CD4-positive, alpha-beta T cell (primary cell): Measurements from ENCODE around the gene METTL24. TPM values are rescaled to one million over a fixed set of nuclear protein-coding genes. Genes with fewer than 3 reads are reported as not detected.

Source experiments
- ATAC-seq: fragments of 200-7000 bp; cut with Tn5 transposase; one replicate; pipeline ENCODE4 v1.10.0; 2022; ENCODE audit warnings: mild to moderate bottlenecking; ENCODE audit not compliant: poor library complexity
- CTCF ChIA-PET: fragments of 350-600 bp; sonication (Branson Sonifier 250); formaldehyde crosslinking; loops from one replicate; lab custom pipeline; 2021; ENCODE audit warnings: antibody characterized with exemption, inconsistent platforms; lab: Charles Lee
- POLR2A ChIA-PET: fragments of 350-600 bp; sonication (Branson Sonifier 250); formaldehyde crosslinking; loops from one replicate; lab custom pipeline; 2021; ENCODE audit warnings: antibody characterized with exemption, inconsistent platforms; lab: Charles Lee
- DNase-seq, 14 experiments: peaks; one replicate each; pipeline ENCODE4 v3.0.0-alpha.2; 2013 to 2020; ENCODE audit warnings: mixed read lengths in 2 of 14
- H3K27ac ChIP-seq, 2 donors: one replicate each; pipeline versions ENCODE4 v1.5.1 to v1.7.0; 2013; ENCODE audit warnings: low read length in 2 of 2, low read depth in 1 of 2, mild to moderate bottlenecking in 1 of 2
- H3K27me3 ChIP-seq, 2 experiments: 1 replicate in 1 of 2; 2 replicates in 1 of 2; pipeline versions ENCODE4 v1.6.1 to v1.7.0; 2013; ENCODE audit warnings: low read length in 2 of 2, control low read depth in 1 of 2, mild to moderate bottlenecking in 1 of 2, moderate library complexity in 1 of 2; ENCODE audit not compliant: insufficient read depth in 2 of 2, control insufficient read depth in 1 of 2
- H3K36me3 ChIP-seq: one replicate; pipeline ENCODE4 v1.6.1; 2013; ENCODE audit warnings: low read length, control low read depth; ENCODE audit not compliant: insufficient read depth
- H3K4me1 ChIP-seq: one replicate; pipeline ENCODE4 v1.6.1; 2013; ENCODE audit warnings: low read length, control low read depth; ENCODE audit not compliant: insufficient read depth
- H3K4me3 ChIP-seq: one replicate; pipeline ENCODE4 v1.5.1; 2013; ENCODE audit warnings: mild to moderate bottlenecking, low read length, moderate library complexity
- H3K9me3 ChIP-seq, 2 experiments: 1 replicate in 1 of 2; 2 replicates in 1 of 2; pipeline versions ENCODE4 v1.6.1 to v1.7.0; 2013; ENCODE audit warnings: low read length in 2 of 2, mild to moderate bottlenecking in 2 of 2, control low read depth in 1 of 2, moderate library complexity in 1 of 2; ENCODE audit not compliant: control insufficient read depth in 1 of 2, insufficient read depth in 1 of 2
- H3K27ac Mint-ChIP-seq: one replicate; pipeline ENCODE4 v1.8.0; 2020; ENCODE audit warnings: mixed read lengths
- H3K27me3 Mint-ChIP-seq: one replicate; pipeline ENCODE4 v1.8.0; 2021; ENCODE audit warnings: mixed read lengths
- H3K36me3 Mint-ChIP-seq: one replicate; pipeline ENCODE4 v1.8.0; 2021; ENCODE audit warnings: low read depth, mixed read lengths
- H3K4me1 Mint-ChIP-seq: one replicate; pipeline ENCODE4 v1.8.0; 2021; ENCODE audit warnings: low read depth, mixed read lengths
- H3K4me3 Mint-ChIP-seq: one replicate; pipeline ENCODE4 v1.8.0; 2020; ENCODE audit warnings: mild to moderate bottlenecking, mixed read lengths
- H3K9me3 Mint-ChIP-seq: one replicate; pipeline ENCODE4 v1.8.0; 2020; ENCODE audit warnings: mixed read lengths
- intact Hi-C, 2 experiments: fragments of 100-400 bp; cut with DNase I in 1 of 2; cut with micrococcal nuclease in 1 of 2; formaldehyde crosslinking; loops; one replicate each; pipeline versions ENCODE4 v1.15.1 to v1.9.0; 2023 to 2025; cut with DNase I, micrococcal nuclease
- total RNA-seq, 174 experiments: library from RNA in 2 of 174; stranded (reverse) in 2 of 174; gene quantifications; one replicate each; pipeline ENCODE4 v1.2.3 and lab custom pipeline; 2021 to 2026
- TF ChIP-seq, protein P1 (sequence below): fragments of 200-600 bp; IDR thresholded peaks from one replicate; pipeline ENCODE4 v1.8.0; 2022; ENCODE audit warnings: antibody characterized with exemption, mild to moderate bottlenecking

Gene METTL24
- total RNA-seq, 2 experiments from 2014 or later: not detected

DNA sequence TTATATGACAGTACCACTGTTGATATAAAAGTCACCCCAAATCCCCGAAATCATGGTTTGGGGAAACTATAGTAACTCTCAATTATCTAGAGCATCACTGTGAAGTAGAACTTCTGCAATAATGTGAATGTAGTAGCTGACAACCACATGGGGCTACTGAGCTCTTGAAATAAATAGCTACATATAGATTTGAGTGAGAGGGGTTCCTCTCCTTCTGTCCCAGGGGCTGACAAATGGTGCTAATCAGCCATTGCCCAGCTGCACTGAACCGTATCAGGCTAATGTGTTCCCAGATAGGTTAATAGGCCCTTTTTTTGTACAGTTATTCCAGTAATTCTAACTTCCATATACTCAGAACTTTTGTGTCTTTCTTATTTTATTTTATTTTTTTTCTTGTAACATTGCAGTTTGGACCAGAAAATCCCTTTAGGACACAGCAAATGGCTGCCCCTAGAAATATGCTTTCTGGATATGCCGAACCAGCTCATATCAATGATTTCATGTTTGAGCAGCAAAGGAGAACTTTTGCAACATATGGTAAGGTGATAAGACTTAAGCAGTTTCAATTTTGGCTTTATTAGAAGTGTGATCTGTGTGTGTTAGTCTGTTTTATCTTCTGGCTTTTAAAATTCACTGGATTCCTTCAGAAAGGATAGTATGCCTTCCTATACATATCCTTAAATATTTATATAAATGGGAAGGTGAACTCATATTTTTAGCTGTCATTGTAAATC lies 156.8 kb downstream of the METTL24 start:
- Mint-ChIP-seq H3K9me3 (no peaks in the 10 kb centered on the region), H3K36me3 (peaks cover 49% of the 10 kb centered on the region), H3K4me1 (peaks cover 35% of the 10 kb centered on the region), H3K27ac (no peak overlapping the region), H3K27me3 (no peaks in the 10 kb centered on the region), H3K4me3 (no peak overlapping the region)
- CTCF ChIA-PET: no interaction called here
- no peak for ATAC-seq
- no peak overlapping the region for H3K4me3 ChIP-seq
- POLR2A ChIA-PET: no interaction called here
- TF ChIP-seq, protein P1, sequence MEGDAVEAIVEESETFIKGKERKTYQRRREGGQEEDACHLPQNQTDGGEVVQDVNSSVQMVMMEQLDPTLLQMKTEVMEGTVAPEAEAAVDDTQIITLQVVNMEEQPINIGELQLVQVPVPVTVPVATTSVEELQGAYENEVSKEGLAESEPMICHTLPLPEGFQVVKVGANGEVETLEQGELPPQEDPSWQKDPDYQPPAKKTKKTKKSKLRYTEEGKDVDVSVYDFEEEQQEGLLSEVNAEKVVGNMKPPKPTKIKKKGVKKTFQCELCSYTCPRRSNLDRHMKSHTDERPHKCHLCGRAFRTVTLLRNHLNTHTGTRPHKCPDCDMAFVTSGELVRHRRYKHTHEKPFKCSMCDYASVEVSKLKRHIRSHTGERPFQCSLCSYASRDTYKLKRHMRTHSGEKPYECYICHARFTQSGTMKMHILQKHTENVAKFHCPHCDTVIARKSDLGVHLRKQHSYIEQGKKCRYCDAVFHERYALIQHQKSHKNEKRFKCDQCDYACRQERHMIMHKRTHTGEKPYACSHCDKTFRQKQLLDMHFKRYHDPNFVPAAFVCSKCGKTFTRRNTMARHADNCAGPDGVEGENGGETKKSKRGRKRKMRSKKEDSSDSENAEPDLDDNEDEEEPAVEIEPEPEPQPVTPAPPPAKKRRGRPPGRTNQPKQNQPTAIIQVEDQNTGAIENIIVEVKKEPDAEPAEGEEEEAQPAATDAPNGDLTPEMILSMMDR: no peak
- DNase-seq: no peak
- intact Hi-C loops: no loop called here
- no peaks in the 10 kb centered on the region for H3K4me1 ChIP-seq
- H3K27me3 ChIP-seq: no peaks in the 10 kb centered on the region
- no peaks in the 10 kb centered on the region for H3K9me3 ChIP-seq
- H3K36me3 ChIP-seq: peaks cover 6% of the 10 kb centered on the region
- no peak overlapping the region for H3K27ac ChIP-seq

- intact Hi-C loops: no loop called here
- H3K9me3 ChIP-seq: no peaks in the 10 kb centered on the region
- Mint-ChIP-seq H3K4me1 (peaks cover 42% of the 10 kb centered on the region), H3K27me3 (no peaks in the 10 kb centered on the region), H3K4me3 (no peak overlapping the region), H3K9me3 (no peaks in the 10 kb centered on the region), H3K36me3 (peaks cover 55% of the 10 kb centered on the region), H3K27ac (no peak overlapping the region)
- peaks cover 10% of the 10 kb centered on the region for H3K36me3 ChIP-seq
- H3K27ac ChIP-seq: no peak overlapping the region
- TF ChIP-seq, protein P1: no peak
- H3K4me3 ChIP-seq: no peak overlapping the region
- H3K4me1 ChIP-seq: no peaks in the 10 kb centered on the region
- H3K27me3 ChIP-seq: no peaks in the 10 kb centered on the region
- DNase-seq (no peak), ATAC-seq (no peak)
- CTCF ChIA-PET: interaction anchor here (0.6 to 2.1 kb wide), 2 partner anchors 159 to 738 kb away, joined by 3 to 5 read pairs; no protein-coding TSS in a partner anchor
- POLR2A ChIA-PET: no interaction called here
Observed at GRCh38 chr6:110198561-110198960, 159.6 kb downstream of the METTL24 start.

DNA sequence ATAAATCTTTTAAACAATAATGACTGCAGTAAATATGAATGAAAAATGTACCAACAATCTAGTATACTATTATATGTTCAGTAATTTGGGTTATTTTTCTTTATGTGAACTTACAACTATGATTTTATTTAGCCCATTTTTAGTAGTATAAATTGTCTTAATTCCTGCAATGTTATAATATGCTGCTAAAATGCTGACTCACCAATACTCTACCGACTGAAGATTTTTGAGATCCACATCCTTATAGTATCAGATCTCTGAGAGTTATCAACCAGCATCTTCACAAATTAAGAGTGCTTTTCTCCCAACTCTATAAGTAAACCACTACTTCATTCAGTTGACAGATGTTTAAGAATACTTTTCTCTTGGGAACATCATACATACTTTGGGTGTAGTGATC lies 161.3 kb downstream of the METTL24 start:
- Histone ChIP-seq H3K4me3 (no peak overlapping the region), H3K4me1 (no peaks in the 10 kb centered on the region), H3K27ac (no peak overlapping the region), H3K36me3 (peaks cover 14% of the 10 kb centered on the region), H3K27me3 (no peaks in the 10 kb centered on the region), H3K9me3 (no peaks in the 10 kb centered on the region)
- TF ChIP-seq, protein P1: no peak
- ATAC-seq: no peak
- no peak overlapping the region for H3K4me3 Mint-ChIP-seq
- H3K9me3 Mint-ChIP-seq: no peaks in the 10 kb centered on the region
- no peak overlapping the region for H3K27ac Mint-ChIP-seq
- H3K4me1 Mint-ChIP-seq: peaks cover 32% of the 10 kb centered on the region
- intact Hi-C loops: loop anchor here in 1 of 2 experiments (2.0 kb wide), 1 partner anchor 16 kb away; the partner anchor contains the start of gene CDC40
- no peak for DNase-seq
- peaks cover 47% of the 10 kb centered on the region for H3K36me3 Mint-ChIP-seq
- ChIA-PET CTCF (interaction anchor here (0.6 kb wide), 1 partner anchor 579 kb away, joined by 3 read pairs; no protein-coding TSS in a partner anchor), POLR2A (no interaction called here)
- no peaks in the 10 kb centered on the region for H3K27me3 Mint-ChIP-seq
